ENCODE data around the gene PRRC2C. TPM values are rescaled to one million over a fixed set of nuclear protein-coding genes. Genes with fewer than 3 reads are reported as not detected.

The PRRC2C gene
- polyA plus RNA-seq, 1 donor from 2014 or later: 42.4 TPM

DNA sequence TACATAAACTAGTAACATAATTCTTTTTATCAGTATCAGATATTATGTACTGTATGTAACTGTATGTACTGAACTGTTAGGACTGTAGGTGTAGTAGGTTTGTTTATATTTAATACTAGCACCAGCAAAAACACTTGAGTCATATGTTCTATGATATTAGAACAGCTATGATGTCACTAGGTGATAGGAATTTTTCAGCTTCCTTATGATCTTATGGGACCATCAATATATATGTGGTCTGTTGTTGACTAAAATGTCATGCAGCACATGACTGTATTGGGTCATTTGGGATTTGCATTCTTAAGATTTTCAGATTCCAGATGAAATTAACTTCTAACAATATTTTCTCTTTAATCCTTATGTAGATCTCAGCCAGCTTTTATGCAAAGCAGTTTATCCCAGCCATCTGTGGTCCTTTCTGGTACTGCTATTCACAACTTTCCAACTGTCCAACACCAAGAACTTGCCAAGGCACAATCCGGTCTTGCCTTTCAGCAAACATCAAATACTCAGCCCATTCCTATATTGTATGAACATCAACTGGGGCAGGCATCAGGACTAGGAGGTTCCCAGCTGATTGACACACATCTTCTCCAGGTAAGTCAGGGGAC lies 98.4 kb downstream of the PRRC2C start:
- TF ChIP-seq RAD21 (conservative IDR thresholded peaks at IDR 0.05) (no peak), MXI1 (conservative IDR thresholded peaks at IDR 0.05; ENCODE audit: poor library complexity, severe bottlenecking) (no peak), TAF1 (IDR thresholded peaks at IDR 0.05; ENCODE audit: low read depth) (no peak), EP300 (conservative IDR thresholded peaks at IDR 0.05; ENCODE audit: poor library complexity, severe bottlenecking) (no peak), EZH2 (IDR thresholded peaks at IDR 0.05; ENCODE audit: borderline replicate concordance, insufficient read depth, low read length, poor library complexity, severe bottlenecking) (no peak), POLR2AphosphoS5 (IDR thresholded peaks at IDR 0.05) (no peak)
- TF ChIP-seq, protein P1, sequence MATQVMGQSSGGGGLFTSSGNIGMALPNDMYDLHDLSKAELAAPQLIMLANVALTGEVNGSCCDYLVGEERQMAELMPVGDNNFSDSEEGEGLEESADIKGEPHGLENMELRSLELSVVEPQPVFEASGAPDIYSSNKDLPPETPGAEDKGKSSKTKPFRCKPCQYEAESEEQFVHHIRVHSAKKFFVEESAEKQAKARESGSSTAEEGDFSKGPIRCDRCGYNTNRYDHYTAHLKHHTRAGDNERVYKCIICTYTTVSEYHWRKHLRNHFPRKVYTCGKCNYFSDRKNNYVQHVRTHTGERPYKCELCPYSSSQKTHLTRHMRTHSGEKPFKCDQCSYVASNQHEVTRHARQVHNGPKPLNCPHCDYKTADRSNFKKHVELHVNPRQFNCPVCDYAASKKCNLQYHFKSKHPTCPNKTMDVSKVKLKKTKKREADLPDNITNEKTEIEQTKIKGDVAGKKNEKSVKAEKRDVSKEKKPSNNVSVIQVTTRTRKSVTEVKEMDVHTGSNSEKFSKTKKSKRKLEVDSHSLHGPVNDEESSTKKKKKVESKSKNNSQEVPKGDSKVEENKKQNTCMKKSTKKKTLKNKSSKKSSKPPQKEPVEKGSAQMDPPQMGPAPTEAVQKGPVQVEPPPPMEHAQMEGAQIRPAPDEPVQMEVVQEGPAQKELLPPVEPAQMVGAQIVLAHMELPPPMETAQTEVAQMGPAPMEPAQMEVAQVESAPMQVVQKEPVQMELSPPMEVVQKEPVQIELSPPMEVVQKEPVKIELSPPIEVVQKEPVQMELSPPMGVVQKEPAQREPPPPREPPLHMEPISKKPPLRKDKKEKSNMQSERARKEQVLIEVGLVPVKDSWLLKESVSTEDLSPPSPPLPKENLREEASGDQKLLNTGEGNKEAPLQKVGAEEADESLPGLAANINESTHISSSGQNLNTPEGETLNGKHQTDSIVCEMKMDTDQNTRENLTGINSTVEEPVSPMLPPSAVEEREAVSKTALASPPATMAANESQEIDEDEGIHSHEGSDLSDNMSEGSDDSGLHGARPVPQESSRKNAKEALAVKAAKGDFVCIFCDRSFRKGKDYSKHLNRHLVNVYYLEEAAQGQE (IDR thresholded peaks at IDR 0.05; ENCODE audit: borderline replicate concordance): no peak
- peaks cover 21% of the 10 kb centered on the region for H3K36me3 ChIP-seq (ENCODE audit: insufficient read depth, low read length)

DNA sequence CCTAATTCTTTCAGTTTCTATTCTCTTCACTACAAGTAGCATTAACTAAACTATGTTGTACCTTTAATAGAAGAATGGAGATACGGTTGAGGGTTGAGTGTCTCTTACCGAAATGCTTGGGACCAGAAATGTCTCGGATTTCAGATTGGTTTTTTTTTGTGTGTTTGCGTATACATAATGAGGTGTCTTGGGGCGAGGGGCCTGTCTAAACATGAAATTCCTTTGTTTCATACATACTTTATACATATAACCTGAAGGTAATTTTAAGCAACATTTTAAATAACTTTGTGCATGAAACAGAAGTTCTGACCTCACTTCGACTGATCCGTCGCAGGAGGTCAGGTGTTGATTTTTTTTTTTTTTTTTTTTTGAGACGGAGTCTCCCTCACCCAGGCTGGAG lies 100.4 kb downstream of the PRRC2C start:
- TF ChIP-seq POLR2AphosphoS5 (IDR thresholded peaks at IDR 0.05): no peak
- TF ChIP-seq, protein P2, sequence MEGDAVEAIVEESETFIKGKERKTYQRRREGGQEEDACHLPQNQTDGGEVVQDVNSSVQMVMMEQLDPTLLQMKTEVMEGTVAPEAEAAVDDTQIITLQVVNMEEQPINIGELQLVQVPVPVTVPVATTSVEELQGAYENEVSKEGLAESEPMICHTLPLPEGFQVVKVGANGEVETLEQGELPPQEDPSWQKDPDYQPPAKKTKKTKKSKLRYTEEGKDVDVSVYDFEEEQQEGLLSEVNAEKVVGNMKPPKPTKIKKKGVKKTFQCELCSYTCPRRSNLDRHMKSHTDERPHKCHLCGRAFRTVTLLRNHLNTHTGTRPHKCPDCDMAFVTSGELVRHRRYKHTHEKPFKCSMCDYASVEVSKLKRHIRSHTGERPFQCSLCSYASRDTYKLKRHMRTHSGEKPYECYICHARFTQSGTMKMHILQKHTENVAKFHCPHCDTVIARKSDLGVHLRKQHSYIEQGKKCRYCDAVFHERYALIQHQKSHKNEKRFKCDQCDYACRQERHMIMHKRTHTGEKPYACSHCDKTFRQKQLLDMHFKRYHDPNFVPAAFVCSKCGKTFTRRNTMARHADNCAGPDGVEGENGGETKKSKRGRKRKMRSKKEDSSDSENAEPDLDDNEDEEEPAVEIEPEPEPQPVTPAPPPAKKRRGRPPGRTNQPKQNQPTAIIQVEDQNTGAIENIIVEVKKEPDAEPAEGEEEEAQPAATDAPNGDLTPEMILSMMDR (IDR thresholded peaks at IDR 0.05; ENCODE audit: poor library complexity, severe bottlenecking): no peak
- TF ChIP-seq, protein P1 (IDR thresholded peaks at IDR 0.05; ENCODE audit: borderline replicate concordance): no peak
- TF ChIP-seq MXI1 (conservative IDR thresholded peaks at IDR 0.05; ENCODE audit: poor library complexity, severe bottlenecking): no peak
- TF ChIP-seq SMC3 (conservative IDR thresholded peaks at IDR 0.05; ENCODE audit: poor library complexity): no peak
- TF ChIP-seq TAF1 (IDR thresholded peaks at IDR 0.05; ENCODE audit: low read depth): no peak
- no peak for TF ChIP-seq EZH2 (IDR thresholded peaks at IDR 0.05; ENCODE audit: borderline replicate concordance, insufficient read depth, low read length, poor library complexity, severe bottlenecking)
- no peak for TF ChIP-seq EP300 (conservative IDR thresholded peaks at IDR 0.05; ENCODE audit: poor library complexity, severe bottlenecking)
- no peak for TF ChIP-seq RAD21 (conservative IDR thresholded peaks at IDR 0.05)
- no peaks in the 10 kb centered on the region for H3F3A ChIP-seq (ENCODE audit: insufficient read depth, low read length, poor library complexity, severe bottlenecking)
- peaks cover 18% of the 10 kb centered on the region for H3K36me3 ChIP-seq (ENCODE audit: insufficient read depth, low read length)
- no peaks in the 10 kb centered on the region for H4K20me1 ChIP-seq (ENCODE audit: insufficient read depth)
- no peaks in the 10 kb centered on the region for H3K79me2 ChIP-seq (replicated peaks; ENCODE audit: insufficient read depth, low read length)
- no peaks in the 10 kb centered on the region for H3K27me3 ChIP-seq (ENCODE audit: insufficient read depth, low read depth, low read length)
- H3K9ac ChIP-seq (ENCODE audit: low read length): no peak overlapping the region
- H3K4me2 ChIP-seq (ENCODE audit: low read length): no peak overlapping the region
- H3K27ac ChIP-seq (ENCODE audit: low read length): no peak overlapping the region
- H2AFZ ChIP-seq (ENCODE audit: low read depth, low read length): no peak overlapping the region
- H3K9me3 ChIP-seq (ENCODE audit: low read length): no peaks in the 10 kb centered on the region
- H3K9me2 ChIP-seq (ENCODE audit: insufficient read depth, low read length): no peaks in the 10 kb centered on the region
- no peak overlapping the region for H3K4me3 ChIP-seq (ENCODE audit: low read length)

More for the DNA sequence above, 98.4 kb downstream of the PRRC2C start:
- H3K9me2 ChIP-seq (ENCODE audit: insufficient read depth, low read length): no peaks in the 10 kb centered on the region
- H3K4me2 ChIP-seq (ENCODE audit: low read length): no peak overlapping the region
- no peak overlapping the region for H3K27ac ChIP-seq (ENCODE audit: low read length)
- H3K4me3 ChIP-seq (ENCODE audit: low read length): no peak overlapping the region
- no peaks in the 10 kb centered on the region for H3K9me3 ChIP-seq (ENCODE audit: low read length)
- H2AFZ ChIP-seq (ENCODE audit: low read depth, low read length): no peak overlapping the region
- H4K20me1 ChIP-seq (ENCODE audit: insufficient read depth): no peaks in the 10 kb centered on the region
- no peak overlapping the region for H3K9ac ChIP-seq (ENCODE audit: low read length)
- no peaks in the 10 kb centered on the region for H3K27me3 ChIP-seq (ENCODE audit: insufficient read depth, low read depth, low read length)
- H3F3A ChIP-seq (ENCODE audit: insufficient read depth, low read length, poor library complexity, severe bottlenecking): no peaks in the 10 kb centered on the region
- H3K79me2 ChIP-seq (replicated peaks; ENCODE audit: insufficient read depth, low read length): no peaks in the 10 kb centered on the region
